Omental fat pad (tissue), 4 donors: Measurements from ENCODE around the gene AADACL4. TPM values are rescaled to one million over a fixed set of nuclear protein-coding genes. Genes with fewer than 3 reads are reported as not detected.

Source experiments
- ATAC-seq: fragments of 150-250 bp; one replicate; pipeline ENCODE4 v1.9.1; 2016; ENCODE audit warnings: mild to moderate bottlenecking, moderate library complexity; ENCODE audit not compliant: low FRiP score
- DNase-seq: peaks from one replicate; pipeline ENCODE4 v3.0.0-alpha.2; 2019; ENCODE audit warnings: low spot score
- CTCF ChIP-seq, 3 donors: fragments of 450-650 bp; IDR thresholded peaks; one replicate each; pipeline ENCODE4 v1.5.1; 2016 to 2017; ENCODE audit warnings: antibody characterized with exemption in 3 of 3, mild to moderate bottlenecking in 3 of 3, moderate library complexity in 2 of 3
- total RNA-seq, 4 donors: library from RNA; depleted of rRNA; stranded (reverse); fragments of >200 nt; gene quantifications; one replicate each; pipeline ENCODE4 v1.1.0, GENCODE V29; 2016

Gene AADACL4
- total RNA-seq, 4 donors from 2014 or later = 0.28 TPM; not detected in 3

- DNase-seq (no peak), ATAC-seq (no peak)
- TF ChIP-seq CTCF (IDR thresholded peaks at IDR 0.05) = no peak
Observed at GRCh38 chr1:12629511-12629956, 14.4 kb upstream of the AADACL4 start.

GRCh38 chr1:12629985-12630760 is 13.7 kb upstream of the AADACL4 start:
- no peak for ATAC-seq
- no peak for DNase-seq
- TF ChIP-seq CTCF (IDR thresholded peaks at IDR 0.05) = no peak

GRCh38 chr1:12630946-12631530 is 12.8 kb upstream of the AADACL4 start:
- ATAC-seq (no peak), DNase-seq (no peak)
- TF ChIP-seq CTCF (IDR thresholded peaks at IDR 0.05) = no peak

GRCh38 chr1:12631571-12631970 is 12.3 kb upstream of the AADACL4 start:
- DNase-seq = no peak
- no peak for ATAC-seq
- no peak for TF ChIP-seq CTCF (IDR thresholded peaks at IDR 0.05)

- ATAC-seq (no peak), DNase-seq (no peak)
- no peak for TF ChIP-seq CTCF (IDR thresholded peaks at IDR 0.05)
Observed at GRCh38 chr1:12634156-12634555, 9.7 kb upstream of the AADACL4 start.

- no peak for TF ChIP-seq CTCF (IDR thresholded peaks at IDR 0.05)
- DNase-seq = no peak
- no peak for ATAC-seq
Observed at GRCh38 chr1:12634696-12635202, 9.1 kb upstream of the AADACL4 start.
